AG09309 (cell line): ENCODE results near the gene EMC9.

Experiments
- DNase-seq: peaks from one replicate; pipeline ENCODE4 v3.0.0-alpha.2; 2010; ENCODE audit warnings: low read depth
- H3K4me3 ChIP-seq: 2 replicates; pipeline ENCODE4 v1.5.1; 2011; ENCODE audit warnings: mild to moderate bottlenecking, low read depth, low read length, moderate library complexity; ENCODE audit not compliant: control insufficient read depth
- TF ChIP-seq, protein P1 (sequence below): IDR thresholded peaks from 2 replicates; pipeline ENCODE4 v1.5.1; 2011; ENCODE audit warnings: mild to moderate bottlenecking, low read depth, low read length, inconsistent platforms; ENCODE audit not compliant: insufficient read depth, control insufficient read depth; ENCODE audit errors: missing control alignments

Gene EMC9

DNA sequence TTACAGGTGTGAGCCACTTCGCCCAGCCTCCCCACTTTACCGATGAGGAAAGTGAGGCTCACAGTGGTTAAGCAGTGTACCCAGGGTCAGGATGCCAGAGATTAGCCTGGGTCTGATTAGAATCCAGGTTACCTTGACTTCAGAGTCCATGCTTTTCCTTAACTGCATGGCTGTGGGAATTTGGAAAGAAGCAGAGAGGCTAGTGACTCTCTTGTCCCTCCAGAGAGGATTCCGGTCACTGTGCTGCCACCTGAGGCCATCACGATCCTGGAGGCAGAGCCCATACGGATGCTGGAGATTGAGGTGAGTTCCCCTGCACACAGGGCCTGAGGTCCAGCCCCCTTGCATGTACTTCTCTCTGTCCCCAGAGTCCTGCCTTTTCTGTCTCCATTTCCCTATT is 35.2 kb upstream of the EMC9 start:
- no peak overlapping the region for H3K4me3 ChIP-seq
- no peak for DNase-seq
- TF ChIP-seq, protein P1, sequence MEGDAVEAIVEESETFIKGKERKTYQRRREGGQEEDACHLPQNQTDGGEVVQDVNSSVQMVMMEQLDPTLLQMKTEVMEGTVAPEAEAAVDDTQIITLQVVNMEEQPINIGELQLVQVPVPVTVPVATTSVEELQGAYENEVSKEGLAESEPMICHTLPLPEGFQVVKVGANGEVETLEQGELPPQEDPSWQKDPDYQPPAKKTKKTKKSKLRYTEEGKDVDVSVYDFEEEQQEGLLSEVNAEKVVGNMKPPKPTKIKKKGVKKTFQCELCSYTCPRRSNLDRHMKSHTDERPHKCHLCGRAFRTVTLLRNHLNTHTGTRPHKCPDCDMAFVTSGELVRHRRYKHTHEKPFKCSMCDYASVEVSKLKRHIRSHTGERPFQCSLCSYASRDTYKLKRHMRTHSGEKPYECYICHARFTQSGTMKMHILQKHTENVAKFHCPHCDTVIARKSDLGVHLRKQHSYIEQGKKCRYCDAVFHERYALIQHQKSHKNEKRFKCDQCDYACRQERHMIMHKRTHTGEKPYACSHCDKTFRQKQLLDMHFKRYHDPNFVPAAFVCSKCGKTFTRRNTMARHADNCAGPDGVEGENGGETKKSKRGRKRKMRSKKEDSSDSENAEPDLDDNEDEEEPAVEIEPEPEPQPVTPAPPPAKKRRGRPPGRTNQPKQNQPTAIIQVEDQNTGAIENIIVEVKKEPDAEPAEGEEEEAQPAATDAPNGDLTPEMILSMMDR = no peak

DNA sequence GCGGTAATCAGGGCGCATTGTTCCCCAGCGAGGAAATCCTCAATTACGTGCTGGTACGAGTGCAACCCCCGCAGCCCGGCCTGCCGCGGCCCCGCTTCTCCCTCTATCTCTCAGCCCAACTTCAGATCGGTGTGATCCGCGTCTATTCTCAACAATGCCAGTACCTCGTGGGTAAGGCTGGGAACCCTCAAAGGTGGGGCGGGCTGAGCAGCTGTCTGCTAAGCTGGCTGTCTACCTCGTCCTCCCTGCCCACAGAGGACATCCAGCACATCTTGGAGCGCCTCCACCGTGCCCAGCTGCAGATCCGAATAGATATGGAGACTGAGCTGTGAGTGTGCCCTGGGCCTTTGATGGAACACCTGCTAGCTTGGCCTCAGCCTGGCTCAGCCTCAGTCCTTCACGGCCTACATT is 31.5 kb upstream of the EMC9 start:
- TF ChIP-seq, protein P1 = no peak
- no peak overlapping the region for H3K4me3 ChIP-seq
- no peak for DNase-seq

DNA sequence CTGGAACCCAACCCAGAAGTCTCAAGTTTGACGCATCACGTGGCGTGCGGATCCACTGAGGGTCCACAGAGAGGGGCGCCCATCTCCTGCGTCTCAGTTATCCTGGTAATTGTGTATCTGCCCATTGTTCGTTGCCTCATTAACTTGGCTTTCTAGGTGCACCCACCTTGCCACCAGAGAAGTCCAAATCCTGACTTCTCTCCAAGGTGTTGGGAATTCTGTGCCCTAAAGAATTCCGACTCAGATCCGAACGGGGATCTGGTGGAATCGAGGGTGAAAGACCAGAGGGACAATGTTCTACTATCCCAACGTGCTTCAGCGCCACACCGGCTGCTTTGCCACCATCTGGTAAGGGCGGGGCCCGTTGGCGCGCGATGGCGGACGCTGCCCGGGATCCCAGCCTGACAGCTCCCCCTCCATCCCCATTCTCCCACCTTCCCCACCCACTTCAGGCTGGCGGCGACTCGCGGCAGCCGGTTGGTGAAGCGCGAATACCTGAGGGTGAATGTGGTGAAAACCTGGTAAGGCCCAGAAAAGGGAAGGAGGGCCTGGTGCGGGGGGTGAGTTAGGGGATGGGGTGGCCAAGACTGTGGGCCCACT is 31.0 kb upstream of the EMC9 start:
- H3K4me3 ChIP-seq = no peak overlapping the region
- DNase-seq = no peak
- TF ChIP-seq, protein P1 = no peak

DNA sequence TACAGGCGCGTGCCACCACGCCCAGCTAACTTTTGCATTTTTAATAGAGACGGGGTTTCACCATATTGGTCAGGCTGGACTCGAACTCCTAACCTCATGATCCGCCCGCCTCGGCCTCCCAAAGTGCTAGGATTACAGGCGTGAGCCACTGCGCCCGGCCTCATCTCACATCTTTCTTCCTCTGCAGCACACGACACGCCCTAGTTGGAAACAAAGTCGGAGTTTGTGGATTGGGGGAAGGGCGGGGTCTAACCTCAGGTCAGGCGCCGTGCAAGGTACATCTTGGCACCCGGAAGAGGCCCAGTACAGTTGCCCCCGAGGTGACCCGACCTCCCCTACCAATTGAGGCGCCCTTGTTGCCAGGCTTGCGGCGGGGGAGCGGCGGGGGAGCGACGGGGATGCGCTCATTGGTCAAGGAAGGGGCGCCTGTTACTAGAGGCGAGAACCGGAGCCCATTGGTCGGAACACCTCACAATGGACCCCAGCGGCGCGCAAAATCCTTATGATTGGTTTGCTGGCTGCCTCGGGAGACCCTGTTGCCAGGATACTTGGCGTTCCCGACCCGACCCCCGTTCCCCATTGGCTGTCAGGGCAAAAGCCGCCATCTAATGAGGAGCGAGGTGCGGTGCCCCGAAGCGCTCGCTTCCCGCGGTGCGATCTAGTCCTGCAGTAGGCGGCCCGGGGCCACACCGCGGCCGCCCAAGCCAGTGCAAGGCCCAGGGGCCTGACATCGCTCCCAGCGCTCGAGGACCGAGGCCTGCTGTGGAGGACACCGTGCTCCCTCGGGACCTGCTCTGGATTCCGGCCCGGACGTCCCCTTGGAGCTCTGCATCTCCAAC is 30.2 kb upstream of the EMC9 start, which contains the start of gene REC8:
Gene REC8, plus strand, starts transcription at position 659 of the 839 bp plus-strand sequence. CDS start 473 bp downstream, outside the sequence.
- TF ChIP-seq, protein P1 = no peak
- H3K4me3 ChIP-seq = no peak within 1 kb of the TSS
- no peak for DNase-seq

DNA sequence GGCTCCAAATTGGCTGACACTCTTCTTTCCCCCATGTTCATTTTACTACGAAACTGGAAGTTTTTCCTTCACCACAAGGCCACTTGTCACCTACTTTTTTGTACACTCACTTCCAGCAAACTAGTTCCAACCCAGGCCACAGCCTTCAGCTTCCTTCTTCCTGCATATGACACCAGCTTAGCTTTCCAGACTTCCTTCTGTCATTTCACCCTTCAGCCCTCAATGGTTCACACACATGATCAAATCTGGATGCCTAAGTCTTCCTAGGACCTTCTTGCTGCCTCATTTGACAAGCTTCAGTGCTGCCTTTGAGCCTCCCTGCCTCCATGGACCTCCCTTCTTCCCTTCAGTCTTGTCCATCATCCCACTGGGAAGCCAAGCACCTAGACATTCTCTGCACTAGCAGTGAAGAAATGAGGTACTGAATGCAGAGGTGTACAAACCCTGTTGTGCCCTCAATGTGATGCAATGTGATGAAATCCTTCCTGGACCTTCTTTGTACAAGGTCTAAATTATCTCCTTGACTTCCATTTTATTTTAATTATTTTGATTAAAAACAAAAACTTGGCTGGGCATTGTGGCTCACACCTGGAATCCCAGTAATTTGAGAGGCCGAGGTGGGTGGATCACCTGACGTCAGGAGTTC is 26.2 kb upstream of the EMC9 start:
- TF ChIP-seq, protein P1 = no peak
- DNase-seq = no peak
- no peak overlapping the region for H3K4me3 ChIP-seq

DNA sequence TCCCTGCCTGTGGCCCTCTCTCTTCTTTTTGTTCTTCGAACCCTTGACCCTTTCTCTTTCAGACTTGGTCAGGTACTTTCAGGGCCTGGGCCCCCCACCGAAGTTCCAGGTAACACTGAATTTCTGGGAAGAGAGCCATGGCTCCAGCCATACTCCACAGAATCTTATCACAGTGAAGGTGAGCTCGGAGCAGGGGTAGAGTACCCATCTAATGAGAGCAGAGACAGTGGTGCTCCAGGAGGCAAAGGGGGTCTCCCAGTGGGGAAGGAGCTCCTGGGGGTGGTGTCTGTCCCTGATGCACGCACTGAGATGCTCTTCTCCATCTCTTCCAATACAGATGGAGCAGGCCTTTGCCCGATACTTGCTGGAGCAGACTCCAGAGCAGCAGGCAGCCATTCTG is 24.4 kb upstream of the EMC9 start:
- H3K4me3 ChIP-seq = no peak overlapping the region
- DNase-seq = no peak
- TF ChIP-seq, protein P1 = no peak
